Fibroblast of gingiva (primary cell): ENCODE results near the gene AP1S3.

ENCODE experiments used
- DNase-seq: peaks from one replicate; pipeline ENCODE4 v3.0.0-alpha.2; 2011; ENCODE audit warnings: low read depth

The AP1S3 gene

DNA sequence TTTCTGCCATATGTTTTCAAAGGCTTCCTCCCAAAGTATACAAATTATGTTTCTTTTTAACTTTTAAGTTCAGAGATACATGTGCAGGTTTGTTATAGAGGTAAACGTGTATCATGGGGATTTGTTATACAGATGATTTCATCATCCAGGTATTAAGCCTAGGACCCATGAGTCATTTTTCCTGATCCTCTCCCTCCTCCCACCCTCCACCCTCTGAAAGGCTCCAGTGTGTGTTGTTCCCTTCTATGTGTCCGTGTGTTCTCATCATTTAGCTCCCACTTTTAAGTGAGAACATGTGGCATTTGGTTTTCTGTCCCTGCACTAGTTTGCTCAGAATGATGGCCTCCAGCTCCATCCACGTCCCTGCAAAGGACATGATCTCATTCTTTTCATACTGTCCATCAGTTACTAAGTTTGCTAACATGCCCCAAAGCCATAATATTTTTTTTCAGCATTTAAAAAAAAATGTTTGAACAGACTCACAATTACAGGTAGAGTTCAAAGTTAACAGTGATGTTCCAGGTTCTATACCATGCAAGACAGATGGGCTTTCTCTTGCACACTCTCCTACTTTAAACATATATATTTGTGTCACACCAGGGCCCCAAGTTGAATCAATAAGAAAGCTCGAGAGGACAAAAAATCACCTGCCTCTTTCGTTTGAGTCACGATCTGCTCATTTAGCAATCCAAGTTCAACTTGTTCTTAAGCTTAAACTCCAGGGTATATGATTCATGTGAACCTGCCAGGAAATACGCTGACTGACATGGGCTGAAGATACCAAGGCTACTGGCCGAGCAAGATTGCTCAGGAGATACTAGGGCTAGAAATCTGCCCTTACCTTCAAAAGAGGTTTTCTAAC lies 77.6 kb downstream of the AP1S3 start:
- no peak for DNase-seq

DNA sequence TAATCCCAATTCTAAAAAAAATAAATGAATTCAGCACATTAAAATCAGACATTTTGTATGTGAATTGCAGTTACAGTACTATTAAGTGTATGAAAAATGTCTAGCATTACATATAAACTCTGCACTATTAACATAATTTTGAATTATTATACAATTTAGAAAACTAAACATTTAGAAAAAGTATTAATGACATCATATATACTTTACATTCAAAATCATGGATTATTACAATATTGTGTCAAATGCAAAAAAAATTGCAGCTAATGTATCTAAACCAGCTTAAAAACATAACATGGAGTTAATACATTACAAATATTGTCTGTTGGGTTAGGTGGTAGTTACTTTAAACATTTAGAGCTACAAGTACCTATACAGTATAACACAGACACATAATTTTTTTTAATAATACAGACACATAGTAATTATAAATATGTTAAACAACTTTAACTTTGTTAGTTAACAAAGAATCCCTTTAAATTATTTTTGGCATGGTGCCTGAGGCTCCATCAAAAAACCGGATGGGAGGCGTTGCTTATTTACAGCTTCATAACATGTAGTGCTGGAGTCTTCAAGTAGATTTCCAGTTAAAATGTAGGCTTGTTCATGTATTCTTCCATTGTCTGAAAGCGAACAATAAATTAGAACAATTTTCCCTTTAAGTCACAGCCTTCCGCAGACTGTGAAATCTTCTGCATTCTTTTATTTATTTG lies 79.1 kb downstream of the AP1S3 start:
- no peak for DNase-seq

DNA sequence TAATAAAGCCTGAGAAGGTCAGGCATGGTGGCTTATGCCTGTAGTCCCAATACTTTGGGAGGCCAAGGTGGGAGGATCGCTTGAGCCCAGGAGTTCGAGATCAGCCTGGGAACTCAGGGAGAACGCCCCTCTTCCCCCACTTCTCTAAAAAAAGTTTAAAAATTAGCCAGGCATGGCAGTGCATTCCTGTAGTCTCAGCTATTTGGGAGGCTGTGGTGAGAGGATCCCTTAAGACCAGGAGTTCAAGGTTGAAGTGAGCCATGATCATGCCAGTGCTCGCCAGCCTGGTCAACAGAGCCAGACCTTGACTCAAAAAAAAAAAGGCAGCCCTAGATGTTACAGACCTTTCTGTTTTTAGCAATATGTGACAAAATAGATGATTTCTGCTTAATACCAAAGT lies 83.4 kb downstream of the AP1S3 start:
- DNase-seq = no peak

DNA sequence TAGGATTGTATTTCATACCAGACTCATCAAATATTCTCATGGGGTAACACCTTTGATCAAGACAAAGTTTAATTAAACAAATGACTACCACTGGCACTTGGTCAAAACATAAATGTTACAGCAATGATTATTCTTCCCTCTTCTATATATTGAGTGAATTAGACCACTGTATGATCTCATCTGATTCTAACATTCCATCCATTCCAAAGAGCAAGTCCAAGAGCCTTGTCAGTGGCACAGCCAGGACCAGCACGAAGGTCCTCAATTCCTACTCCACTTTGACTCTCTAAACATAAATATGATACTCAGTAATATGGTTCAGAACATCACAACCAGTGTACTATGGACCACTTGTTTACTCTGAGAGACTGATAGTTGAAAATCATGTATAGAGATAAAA lies 86.4 kb downstream of the AP1S3 start:
- no peak for DNase-seq

DNA sequence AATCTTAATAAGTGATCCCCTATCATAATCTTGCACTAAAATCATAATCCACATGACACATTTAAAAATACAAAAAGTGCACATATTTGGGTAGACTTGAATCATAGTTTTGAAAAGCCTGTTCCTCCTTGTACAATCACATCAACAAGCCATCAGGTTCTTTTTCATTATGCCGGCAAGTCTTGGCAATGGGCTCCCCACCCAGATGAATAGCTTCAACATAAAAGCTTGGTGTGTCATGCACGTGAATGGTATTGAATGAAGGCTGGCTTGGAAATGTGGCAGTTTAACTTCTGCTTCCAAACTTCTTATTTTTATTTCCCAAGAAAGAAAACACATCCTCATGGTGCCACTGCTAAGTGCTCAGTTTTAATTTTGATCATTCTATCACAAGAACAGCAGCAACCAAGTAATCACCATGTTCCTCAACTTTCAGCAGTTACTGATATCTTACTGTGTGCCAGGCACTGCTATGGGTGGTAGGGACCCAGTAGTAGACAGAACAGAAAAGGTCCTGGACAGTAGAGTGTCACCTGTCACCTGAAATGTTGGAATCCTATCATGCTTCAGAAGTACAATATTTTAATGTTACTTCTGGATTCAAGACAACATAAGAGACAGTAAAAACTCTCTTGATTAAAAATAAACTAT lies 89.9 kb downstream of the AP1S3 start:
- DNase-seq = no peak

DNA sequence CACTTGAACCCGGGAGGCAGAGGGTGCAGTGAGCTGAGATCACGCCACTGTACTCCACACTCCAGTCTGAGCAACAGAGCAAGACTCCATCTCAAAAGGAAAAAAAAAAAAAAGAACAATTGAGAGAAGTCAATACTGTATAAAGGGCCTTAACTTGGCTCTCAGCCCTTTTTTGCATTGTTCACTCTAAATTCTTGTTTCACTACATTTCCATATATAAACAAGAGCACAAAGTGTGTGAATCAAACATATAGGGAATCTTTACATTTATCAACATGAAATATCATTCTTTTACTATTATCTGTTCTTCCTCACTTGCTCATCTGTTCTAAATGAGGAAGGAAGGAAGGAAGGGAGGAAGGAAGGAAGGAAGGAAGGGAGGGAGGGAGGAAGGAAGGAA lies 90.8 kb downstream of the AP1S3 start:
- no peak for DNase-seq

DNA sequence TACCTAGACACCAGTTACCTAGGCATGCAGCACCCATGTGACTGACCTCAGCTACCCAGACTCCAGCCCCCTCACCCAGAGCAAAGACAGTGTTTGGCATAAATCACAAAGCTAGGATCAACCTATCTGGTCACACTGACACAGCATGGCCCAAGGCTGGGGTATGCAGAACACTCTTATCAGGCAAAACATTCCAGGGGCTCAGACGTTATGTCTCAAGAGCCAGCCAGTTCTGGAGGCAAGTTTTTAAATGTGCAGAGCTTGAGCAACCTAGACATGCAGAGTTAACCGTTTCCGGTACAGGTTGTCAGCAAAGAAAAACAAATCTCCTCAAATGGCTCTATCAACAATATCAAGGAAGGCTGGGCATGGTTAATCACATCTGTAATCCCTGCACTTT lies 92.8 kb downstream of the AP1S3 start:
- DNase-seq = no peak

DNA sequence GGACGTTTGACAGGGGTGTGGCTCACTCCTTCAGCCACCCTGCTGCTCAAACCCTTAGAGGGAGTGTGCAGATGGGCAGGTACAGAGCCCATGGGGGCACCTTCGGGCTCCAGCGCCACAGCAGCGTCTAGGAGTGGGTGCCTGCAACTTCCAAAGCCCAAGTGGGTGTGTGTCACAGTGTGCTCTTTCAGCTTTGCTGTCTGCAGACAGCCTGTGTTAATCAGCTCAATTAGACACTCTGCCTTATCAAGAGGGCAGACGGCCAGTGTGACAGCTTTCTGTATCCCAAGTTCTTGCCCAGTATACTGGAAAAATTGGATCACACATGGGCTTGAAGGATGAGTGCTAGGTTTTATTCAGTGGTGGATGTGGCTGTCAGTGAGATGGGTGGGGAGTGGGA lies 96.7 kb downstream of the AP1S3 start:
- DNase-seq = no peak

DNA sequence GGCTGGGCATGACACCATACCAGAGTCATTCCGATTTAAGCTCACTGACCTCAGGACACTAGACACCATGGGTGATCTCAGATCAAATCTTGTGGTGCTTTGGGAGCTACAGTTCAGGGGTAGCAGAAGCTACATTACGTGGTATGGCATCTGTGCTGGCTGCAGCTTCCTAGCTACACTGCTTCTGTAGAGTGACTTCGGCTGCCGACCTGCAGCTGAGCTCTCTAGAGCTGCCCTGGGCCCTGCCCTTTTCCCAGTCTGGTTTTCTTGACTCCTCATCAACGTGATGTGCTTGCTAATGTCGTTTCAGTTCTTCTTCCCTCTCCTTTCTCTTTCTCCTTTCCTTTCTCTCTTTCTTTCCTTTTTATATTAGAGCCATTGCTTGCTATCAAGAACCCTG lies 100.2 kb downstream of the AP1S3 start:
- DNase-seq = no peak

DNA sequence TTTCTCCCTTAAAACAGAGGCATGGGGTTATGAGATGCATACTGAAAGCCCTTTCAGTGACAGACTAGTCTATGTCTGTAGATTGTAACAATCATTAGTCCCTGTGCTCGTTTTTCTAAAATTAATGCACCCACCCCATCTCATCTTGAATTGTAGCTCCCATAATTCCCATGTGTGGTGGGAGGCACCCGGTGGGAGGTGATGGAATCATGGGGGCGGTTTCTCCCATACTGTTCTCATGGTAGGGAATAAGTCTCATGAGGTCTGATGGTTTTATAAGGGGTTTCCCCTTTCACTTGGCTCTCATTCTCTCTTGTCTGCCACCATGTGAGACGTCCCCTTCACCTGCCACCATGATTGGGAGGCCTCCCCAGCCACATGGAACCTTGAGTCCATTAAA lies 100.9 kb downstream of the AP1S3 start:
- no peak for DNase-seq

DNA sequence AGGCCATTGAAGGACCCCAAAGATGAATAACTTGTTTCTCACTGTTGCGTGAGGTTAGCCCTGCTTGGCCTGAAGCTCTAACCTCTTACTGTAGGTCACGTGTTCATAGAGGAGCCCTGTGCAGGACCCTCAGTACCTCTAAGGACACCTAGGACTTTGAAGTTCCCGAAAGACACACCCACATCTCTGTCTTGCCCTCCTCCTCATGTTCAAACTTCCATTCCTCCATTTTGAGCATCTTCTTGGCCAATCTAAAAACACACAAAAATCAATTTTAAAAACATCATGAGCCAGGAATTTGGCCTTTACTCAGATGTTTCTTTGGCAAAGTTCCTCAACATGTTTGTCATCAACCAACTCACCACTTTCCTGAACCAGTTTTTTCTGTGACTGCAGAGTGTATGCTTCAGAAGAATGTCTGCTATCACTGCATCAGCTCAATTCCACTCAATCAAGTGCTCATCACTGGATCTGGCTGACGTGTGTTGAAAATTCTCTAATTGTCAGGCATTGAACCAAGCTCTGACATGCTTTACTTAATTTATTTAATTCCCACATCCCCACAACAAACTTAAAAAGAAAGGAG lies 101.6 kb downstream of the AP1S3 start:
- DNase-seq = peak; percentile 78

DNA sequence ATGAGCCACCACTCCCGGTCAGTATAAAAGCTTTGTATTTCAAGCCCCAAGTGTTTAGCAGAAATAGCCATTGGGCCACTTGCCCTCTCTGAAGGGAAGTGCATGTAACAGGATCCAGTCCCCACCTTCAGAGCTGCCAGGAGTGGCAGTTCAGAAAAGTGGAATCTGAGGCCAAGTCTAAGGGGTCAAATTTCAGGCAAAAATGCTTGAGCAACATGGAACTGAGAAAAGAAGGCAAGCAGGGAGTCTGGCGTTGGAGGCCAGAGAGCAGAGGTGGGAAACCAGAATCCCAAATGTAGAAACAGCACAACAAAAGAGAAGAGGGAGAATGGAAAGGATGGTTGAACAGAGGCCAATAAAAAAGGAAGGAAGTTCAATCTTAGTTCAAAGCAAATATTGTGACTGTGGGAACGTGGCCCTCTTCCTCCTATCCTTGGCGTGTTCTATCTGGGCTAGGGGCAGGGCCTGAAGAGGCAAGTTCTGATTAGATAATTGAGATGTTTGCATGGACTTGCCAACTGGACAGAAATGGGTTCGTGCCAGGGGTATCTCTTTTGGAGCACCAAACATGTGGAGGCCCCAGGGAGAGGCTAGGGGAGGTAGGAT lies 102.2 kb downstream of the AP1S3 start:
- DNase-seq = peak; percentile 25

DNA sequence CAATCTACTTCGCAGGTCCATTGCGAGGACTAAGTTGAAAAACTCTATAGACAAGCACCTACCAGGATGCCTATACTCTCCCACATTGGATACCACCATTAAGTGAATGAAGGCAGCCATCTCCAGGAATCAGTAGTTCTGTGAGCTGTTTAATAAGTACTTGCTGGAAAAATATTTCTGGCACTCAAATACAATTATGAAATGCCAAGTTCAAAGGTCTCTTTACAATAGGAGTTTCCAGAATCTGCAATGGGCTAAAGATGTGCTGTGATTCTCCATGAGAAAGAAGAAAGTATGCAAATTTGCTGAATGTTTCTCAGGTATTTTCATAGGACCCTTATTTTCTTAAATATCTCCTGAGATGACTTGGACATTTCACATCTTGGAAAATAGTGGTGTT lies 103.0 kb downstream of the AP1S3 start:
- DNase-seq = peak; percentile 43

DNA sequence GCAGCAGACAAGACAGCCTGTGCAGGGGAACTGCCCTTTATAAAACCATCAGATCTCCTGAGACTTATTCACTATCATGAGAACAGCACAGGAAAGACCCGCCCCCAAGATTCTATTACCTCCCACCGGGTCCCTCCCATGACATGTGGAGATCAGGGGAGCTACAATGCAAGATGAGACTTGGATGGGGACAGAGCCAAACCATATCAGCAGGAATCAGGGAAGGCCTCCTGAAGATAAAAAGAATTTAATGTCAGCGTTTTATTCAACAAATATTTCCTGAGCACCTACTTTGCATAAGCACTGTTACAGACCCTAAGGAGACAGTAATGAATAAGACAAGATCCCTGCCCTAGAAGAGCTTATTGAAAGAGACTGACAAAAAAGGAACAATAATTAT lies 105.0 kb downstream of the AP1S3 start:
- DNase-seq = no peak

DNA sequence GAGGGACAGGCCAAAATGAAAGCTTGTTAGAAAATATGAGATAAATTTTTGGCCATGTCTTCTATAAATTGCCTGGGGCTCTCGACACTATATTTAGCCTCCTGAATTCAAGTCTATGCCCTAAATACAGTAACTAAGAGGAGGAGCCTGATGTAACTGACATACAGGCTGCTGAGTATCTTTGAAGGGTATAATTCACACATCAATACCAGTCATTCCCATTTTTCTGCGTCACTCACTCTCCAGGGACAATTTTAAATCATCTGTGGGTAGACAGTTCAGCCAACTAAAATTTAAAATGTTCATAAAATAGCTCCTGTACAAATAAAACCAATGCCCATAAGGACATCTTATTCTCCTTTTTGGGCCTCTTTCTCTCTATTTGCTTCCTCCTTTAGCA lies 105.9 kb downstream of the AP1S3 start:
- no peak for DNase-seq

DNA sequence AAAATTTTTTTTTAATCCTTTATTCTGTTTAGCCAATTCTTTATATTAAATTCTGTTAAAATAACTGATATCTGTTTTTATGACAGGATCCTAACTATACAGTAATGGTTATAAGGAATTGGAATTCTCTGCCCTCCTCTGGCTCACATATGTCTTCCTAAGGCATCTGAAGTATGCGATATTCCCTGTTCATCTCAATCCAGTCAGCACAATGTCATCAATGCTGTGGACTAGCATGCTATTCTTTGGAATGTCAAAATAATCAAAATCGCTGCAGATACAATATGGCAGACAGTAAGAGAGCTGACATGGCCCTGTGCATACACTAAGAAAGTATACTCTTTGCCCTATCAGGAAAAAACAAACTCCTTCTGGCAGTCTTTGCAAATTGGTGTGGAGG lies 107.6 kb downstream of the AP1S3 start:
- no peak for DNase-seq

DNA sequence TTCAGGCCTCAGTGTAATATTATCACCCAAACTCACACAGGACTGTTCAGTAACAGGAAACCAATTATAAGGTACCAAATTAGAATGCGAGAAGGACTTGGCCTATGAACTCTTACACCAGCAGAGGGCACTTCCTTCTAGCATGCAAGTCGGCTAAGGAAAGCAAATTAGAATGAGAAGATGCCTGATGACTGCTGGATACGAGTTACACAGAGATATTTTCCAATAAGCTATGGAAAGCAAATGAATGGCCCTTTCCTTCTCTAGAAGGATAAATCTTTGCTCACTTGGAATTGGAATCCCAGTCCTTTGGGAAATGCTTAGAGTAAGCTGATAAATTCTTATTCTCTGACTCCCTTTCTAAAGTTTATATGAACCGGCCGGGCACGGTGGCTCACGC lies 109.8 kb downstream of the AP1S3 start:
- peak; percentile 71 for DNase-seq

DNA sequence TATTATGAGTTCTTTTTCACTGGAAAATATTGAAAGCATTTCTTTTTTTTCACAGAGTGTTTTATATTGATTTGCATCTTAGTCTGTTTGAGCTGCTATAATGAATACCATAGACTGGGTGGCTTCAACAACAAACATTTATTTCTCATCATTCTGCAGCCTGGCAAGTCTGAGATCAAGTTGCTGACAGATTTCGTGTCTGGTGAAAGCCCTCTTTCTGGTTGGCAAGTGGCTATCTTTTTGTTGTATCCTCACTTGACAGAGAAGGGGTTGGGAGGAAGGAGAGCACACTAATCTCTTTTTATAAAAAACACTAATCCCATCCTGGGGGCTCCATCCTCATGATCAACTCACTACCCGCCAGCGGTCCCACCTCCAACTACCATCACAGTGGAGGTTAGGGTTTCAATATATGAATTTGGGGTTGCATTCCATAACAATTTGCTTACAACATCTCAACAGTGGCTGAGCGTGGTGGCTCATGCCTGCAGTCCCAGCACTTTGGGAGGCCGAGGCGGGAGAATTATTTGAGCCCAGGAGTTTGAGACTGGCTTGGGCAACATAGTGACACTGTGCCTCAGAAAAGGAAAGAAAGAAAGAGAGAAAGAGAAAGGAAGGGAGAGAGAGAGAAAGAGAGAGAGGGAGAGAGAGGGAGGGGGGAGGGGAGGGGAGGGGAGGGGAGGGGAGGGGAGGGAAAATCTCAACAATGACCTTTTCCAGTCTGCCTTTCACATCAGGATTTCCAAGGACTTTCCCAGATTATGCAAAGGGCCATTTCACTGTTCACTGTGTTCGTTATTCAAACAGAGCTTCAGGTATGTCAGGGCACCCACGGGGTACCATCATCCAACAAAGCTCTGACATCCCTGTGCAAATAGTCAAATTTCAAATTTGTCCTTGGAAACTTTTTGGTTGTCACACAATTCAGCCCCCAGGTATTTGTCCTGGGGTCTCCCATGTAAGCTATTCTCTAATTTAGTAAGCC lies 111.1 kb downstream of the AP1S3 start:
- DNase-seq = no peak

DNA sequence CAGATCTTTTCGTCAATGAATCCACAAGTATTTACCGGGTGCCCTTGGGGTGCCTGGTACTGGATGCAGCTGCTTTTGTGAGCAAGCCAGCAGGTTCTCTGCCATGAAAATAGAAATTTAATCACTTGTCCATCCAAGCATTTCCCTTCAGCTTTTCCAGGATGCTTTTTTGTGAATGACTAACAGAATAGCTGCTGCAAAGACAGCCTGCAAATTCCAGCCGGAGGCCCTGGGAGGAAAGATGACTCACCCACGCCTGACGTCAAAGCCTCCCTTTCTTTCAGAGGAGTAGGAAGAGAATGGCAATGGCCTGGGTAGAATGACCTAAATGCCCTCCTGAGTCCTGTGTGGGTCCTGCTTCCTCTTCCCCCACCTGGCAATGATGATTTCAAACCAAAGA lies 111.9 kb downstream of the AP1S3 start:
- DNase-seq = peak; percentile 91

DNA sequence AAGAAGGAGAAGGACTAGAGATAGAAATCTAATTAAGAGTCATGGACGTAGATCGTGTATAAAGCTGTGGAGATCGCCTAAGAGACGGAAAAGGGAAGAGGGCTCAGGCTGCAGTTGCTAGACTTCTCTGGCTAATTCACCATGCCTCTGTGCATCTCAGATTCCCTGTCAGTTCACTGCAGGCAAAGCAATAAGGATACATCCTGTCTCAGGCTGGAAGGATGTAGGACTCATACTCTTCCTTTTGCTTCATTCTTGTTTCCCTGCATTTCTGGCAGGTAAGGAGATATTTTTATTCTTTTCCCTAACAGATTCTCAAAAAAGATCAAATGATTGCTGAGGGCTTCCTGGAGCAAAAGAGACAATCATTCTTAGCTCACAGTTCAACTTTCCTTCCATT lies 112.5 kb downstream of the AP1S3 start:
- DNase-seq = no peak

DNA sequence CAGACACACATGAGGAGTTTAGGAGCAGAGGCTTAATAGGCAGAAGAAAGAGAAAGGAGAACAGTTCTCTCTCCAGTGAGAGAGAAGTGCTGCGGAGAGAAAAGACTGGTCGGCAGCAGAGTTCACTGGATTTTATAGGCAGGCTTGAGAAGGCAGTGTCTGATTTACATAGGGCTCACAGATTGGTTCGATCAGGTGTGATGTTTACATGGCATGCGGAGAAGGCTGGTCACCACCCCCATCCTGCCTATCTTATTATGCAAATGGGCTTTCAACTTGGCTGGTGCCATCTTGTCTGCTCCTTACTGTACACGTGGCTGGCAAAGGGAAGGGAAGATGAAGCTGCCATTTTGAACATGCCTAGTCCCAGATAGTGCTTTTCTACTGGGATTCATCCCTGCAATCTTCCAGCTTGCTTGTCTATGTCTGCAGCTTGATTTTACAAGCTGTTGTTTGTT lies 113.4 kb downstream of the AP1S3 start:
- DNase-seq = no peak
